Astrocyte (in vitro differentiated cells and primary cell): ENCODE results near the gene LRMDA. TPM values are rescaled to one million over a fixed set of nuclear protein-coding genes. Genes with fewer than 3 reads are reported as not detected.

Experiments used
- DNase-seq: peaks from one replicate; pipeline ENCODE4 v3.0.0-alpha.2; 2010; ENCODE audit warnings: low read depth
- FAIRE-seq: peaks from 2 replicates; lab custom pipeline; 2011; peaks lifted over from hg19 to GRCh38; lab: Jason Lieb, UNC
- H2AFZ ChIP-seq: 2 replicates; pipeline ENCODE4 v1.6.0; 2012; ENCODE audit warnings: low read depth, low read length, inconsistent platforms
- H3K27ac ChIP-seq: 2 replicates; pipeline ENCODE4 v1.5.1; 2011; ENCODE audit warnings: low read depth, low read length, inconsistent platforms
- H3K27me3 ChIP-seq: 2 replicates; pipeline ENCODE4 v1.6.0; 2011; ENCODE audit warnings: low read length, inconsistent platforms; ENCODE audit not compliant: insufficient read depth
- H3K36me3 ChIP-seq: 2 replicates; pipeline ENCODE4 v1.5.1; 2011; ENCODE audit warnings: low read length, inconsistent platforms; ENCODE audit not compliant: insufficient read depth
- H3K4me1 ChIP-seq: 2 replicates; pipeline ENCODE4 v1.5.1; 2011; ENCODE audit warnings: low read length, inconsistent platforms; ENCODE audit not compliant: insufficient read depth
- H3K4me2 ChIP-seq: 2 replicates; pipeline ENCODE4 v1.6.0; 2012; ENCODE audit warnings: low read length, inconsistent platforms
- H3K4me3 ChIP-seq: 2 replicates; pipeline ENCODE4 v1.5.1; 2011; ENCODE audit warnings: low read depth, mild to moderate bottlenecking, low read length, inconsistent platforms; ENCODE audit not compliant: insufficient read depth
- H3K79me2 ChIP-seq: 2 replicates; pipeline ENCODE4 v1.6.0; 2012; ENCODE audit warnings: mild to moderate bottlenecking, low read length, inconsistent platforms; ENCODE audit not compliant: insufficient read depth
- H3K9ac ChIP-seq: 2 replicates; pipeline ENCODE4 v1.6.0; 2012; ENCODE audit warnings: mild to moderate bottlenecking, low read length, inconsistent platforms
- H3K9me3 ChIP-seq: 2 replicates; pipeline ENCODE4 v1.5.1; 2012; ENCODE audit warnings: low read depth, mild to moderate bottlenecking, low read length, inconsistent platforms; ENCODE audit not compliant: insufficient read depth
- H4K20me1 ChIP-seq: 2 replicates; pipeline ENCODE4 v1.6.0; 2012; ENCODE audit warnings: low read length, inconsistent platforms; ENCODE audit not compliant: insufficient read depth
- H3K27ac Mint-ChIP-seq: one replicate; pipeline ENCODE4 v1.8.0; 2021; ENCODE audit warnings: mild to moderate bottlenecking, mixed read lengths; ENCODE audit not compliant: unreplicated experiment
- H3K27me3 Mint-ChIP-seq: one replicate; pipeline ENCODE4 v1.8.0; 2021; ENCODE audit warnings: low read depth, mixed read lengths; ENCODE audit not compliant: unreplicated experiment
- H3K36me3 Mint-ChIP-seq: one replicate; pipeline ENCODE4 v1.8.0; 2021; ENCODE audit warnings: low read depth, mixed read lengths; ENCODE audit not compliant: unreplicated experiment
- H3K4me1 Mint-ChIP-seq: one replicate; pipeline ENCODE4 v1.8.0; 2021; ENCODE audit warnings: low read depth, mixed read lengths; ENCODE audit not compliant: unreplicated experiment
- H3K4me3 Mint-ChIP-seq: one replicate; pipeline ENCODE4 v1.8.0; 2021; ENCODE audit warnings: mild to moderate bottlenecking, moderate library complexity, mixed read lengths; ENCODE audit not compliant: unreplicated experiment
- H3K9me3 Mint-ChIP-seq: one replicate; pipeline ENCODE4 v1.8.0; 2021; ENCODE audit warnings: mild to moderate bottlenecking, mixed read lengths; ENCODE audit not compliant: unreplicated experiment
- CTCF ChIP-seq: IDR thresholded peaks from 2 replicates; pipeline ENCODE4 v1.5.1; 2011; ENCODE audit warnings: low read depth, mild to moderate bottlenecking, inconsistent platforms, low read length, moderate library complexity; ENCODE audit not compliant: insufficient read depth
- EZH2 ChIP-seq: IDR thresholded peaks from 2 replicates; pipeline ENCODE4 v1.6.1; 2012; ENCODE audit warnings: mild to moderate bottlenecking, low read length, inconsistent platforms; ENCODE audit not compliant: insufficient read depth
- total RNA-seq: library from RNA; stranded (reverse); gene quantifications from 2 replicates; pipeline ENCODE4 v1.2.1, GENCODE V29; 2021

LRMDA gene
- total RNA-seq, 1 donor from 2014 or later, result 2.7 TPM

GRCh38 chr10:76492678-76493472 lies 1061.5 kb downstream of the LRMDA start:
- H3K27me3 ChIP-seq, result no peaks in the 10 kb centered on the region
- H3K9me3 ChIP-seq, result no peaks in the 10 kb centered on the region
- H3K4me3 ChIP-seq, result no peak overlapping the region
- Mint-ChIP-seq H3K4me3 (no peak overlapping the region), H3K4me1 (peaks cover 30% of the 10 kb centered on the region), H3K27me3 (no peaks in the 10 kb centered on the region), H3K27ac (peak overlapping the region; percentile 100), H3K9me3 (peaks cover 8% of the 10 kb centered on the region), H3K36me3 (peaks cover 2% of the 10 kb centered on the region)
- peak overlapping the region; percentile 60 for H3K9ac ChIP-seq
- no peak overlapping the region for H2AFZ ChIP-seq
- H4K20me1 ChIP-seq, result no peaks in the 10 kb centered on the region
- no peaks in the 10 kb centered on the region for H3K79me2 ChIP-seq
- H3K4me2 ChIP-seq, result peak overlapping the region; percentile 27
- peak overlapping the region; percentile 92 for H3K27ac ChIP-seq
- peaks cover 14% of the 10 kb centered on the region for H3K4me1 ChIP-seq
- DNase-seq (no peak), FAIRE-seq (no peak)
- no peak for TF ChIP-seq EZH2
- no peak for TF ChIP-seq CTCF
- no peaks in the 10 kb centered on the region for H3K36me3 ChIP-seq

GRCh38 chr10:76497666-76498065 lies 1066.2 kb downstream of the LRMDA start:
- Mint-ChIP-seq H3K36me3 (no peaks in the 10 kb centered on the region), H3K4me3 (no peak overlapping the region), H3K27ac (no peak overlapping the region), H3K9me3 (no peaks in the 10 kb centered on the region), H3K4me1 (peaks cover 10% of the 10 kb centered on the region), H3K27me3 (no peaks in the 10 kb centered on the region)
- Histone ChIP-seq H3K27me3 (no peaks in the 10 kb centered on the region), H2AFZ (no peak overlapping the region), H3K4me1 (peaks cover 3% of the 10 kb centered on the region), H3K4me3 (no peak overlapping the region), H3K4me2 (no peak overlapping the region), H3K9me3 (no peaks in the 10 kb centered on the region), H3K9ac (no peak overlapping the region), H3K79me2 (no peaks in the 10 kb centered on the region), H3K27ac (no peak overlapping the region), H3K36me3 (no peaks in the 10 kb centered on the region), H4K20me1 (no peaks in the 10 kb centered on the region)
- FAIRE-seq, result no peak
- DNase-seq, result no peak
- no peak for TF ChIP-seq EZH2
- TF ChIP-seq CTCF, result no peak

GRCh38 chr10:76504823-76505222 lies 1073.4 kb downstream of the LRMDA start:
- Mint-ChIP-seq H3K9me3 (peaks cover 9% of the 10 kb centered on the region), H3K27me3 (no peaks in the 10 kb centered on the region), H3K4me1 (peaks cover 14% of the 10 kb centered on the region), H3K36me3 (peaks cover 1% of the 10 kb centered on the region), H3K4me3 (no peak overlapping the region), H3K27ac (no peak overlapping the region)
- FAIRE-seq, result no peak
- TF ChIP-seq CTCF, result no peak
- no peak for TF ChIP-seq EZH2
- H2AFZ ChIP-seq, result no peak overlapping the region
- no peak overlapping the region for H3K9ac ChIP-seq
- no peaks in the 10 kb centered on the region for H3K79me2 ChIP-seq
- no peaks in the 10 kb centered on the region for H3K9me3 ChIP-seq
- H4K20me1 ChIP-seq, result no peaks in the 10 kb centered on the region
- H3K4me3 ChIP-seq, result no peak overlapping the region
- DNase-seq, result no peak
- no peak overlapping the region for H3K27ac ChIP-seq
- H3K36me3 ChIP-seq, result no peaks in the 10 kb centered on the region
- no peaks in the 10 kb centered on the region for H3K4me1 ChIP-seq
- H3K27me3 ChIP-seq, result no peaks in the 10 kb centered on the region
- H3K4me2 ChIP-seq, result no peak overlapping the region
